ENCODE data around the gene APOBEC3F.

APOBEC3F gene

GRCh38 chr22:39095971-39096370 is 55.3 kb downstream of the APOBEC3F start:
- DNase-seq = no peak

GRCh38 chr22:39097098-39098020 is 56.7 kb downstream of the APOBEC3F start, which contains the start of gene APOBEC3H:
TSS of gene APOBEC3H (plus strand) at chr22:39097244. CDS start at chr22:39100279, 3,035 bp downstream.
- DNase-seq = no peak

DNA sequence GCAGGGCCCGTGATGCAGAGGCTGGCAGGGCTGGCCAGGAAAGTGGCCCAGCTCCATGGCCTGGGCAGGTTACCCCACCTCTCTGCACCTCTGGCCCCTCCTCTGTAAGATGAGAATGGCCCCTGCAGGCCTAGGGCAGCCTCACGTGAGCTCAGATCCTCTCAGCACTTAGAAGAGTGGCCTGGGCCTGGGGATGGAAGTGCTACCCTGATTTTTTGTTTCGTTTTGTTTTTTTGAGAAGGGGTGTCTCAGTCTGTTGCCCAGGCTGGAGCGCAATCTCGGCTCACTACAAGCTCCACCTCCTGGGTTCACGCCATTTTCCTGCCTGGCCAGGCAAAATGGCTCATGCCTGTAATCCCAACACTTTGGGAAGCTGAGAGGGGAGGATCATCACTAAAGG is 57.4 kb downstream of the APOBEC3F start:
- no peak for DNase-seq

GRCh38 chr22:39098576-39098975 is 57.9 kb downstream of the APOBEC3F start:
- no peak for DNase-seq

DNA sequence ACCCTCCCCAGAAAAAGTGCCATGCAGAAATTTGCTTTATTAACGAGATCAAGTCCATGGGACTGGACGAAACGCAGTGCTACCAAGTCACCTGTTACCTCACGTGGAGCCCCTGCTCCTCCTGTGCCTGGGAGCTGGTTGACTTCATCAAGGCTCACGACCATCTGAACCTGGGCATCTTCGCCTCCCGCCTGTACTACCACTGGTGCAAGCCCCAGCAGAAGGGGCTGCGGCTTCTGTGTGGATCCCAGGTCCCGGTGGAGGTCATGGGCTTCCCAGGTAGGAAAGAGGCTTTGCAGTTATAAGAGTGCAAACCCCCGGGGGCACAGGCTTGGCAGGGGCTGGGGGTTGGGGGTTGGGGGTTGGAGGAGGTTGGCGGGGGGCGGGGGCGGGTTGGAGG is 60.6 kb downstream of the APOBEC3F start:
- DNase-seq = no peak

DNA sequence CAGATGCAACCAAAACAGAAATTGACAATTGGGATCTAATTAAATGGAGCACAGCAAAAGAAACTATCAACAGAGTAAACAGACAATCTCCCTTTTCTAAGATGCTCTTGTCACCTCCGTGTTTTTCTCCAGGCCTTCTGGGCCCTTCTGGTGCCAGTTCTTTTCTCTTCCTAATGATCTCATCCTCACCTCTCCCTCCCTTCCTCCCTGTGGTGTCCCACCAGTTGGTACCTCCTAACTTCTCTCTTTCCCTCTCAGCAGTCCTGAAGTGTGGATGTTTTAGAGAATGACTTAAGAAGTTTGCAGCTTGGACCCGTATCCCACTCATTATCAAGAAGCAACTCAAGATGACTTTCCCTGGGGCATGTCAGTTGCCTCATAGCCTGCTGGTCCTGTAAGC is 62.8 kb downstream of the APOBEC3F start:
- no peak for DNase-seq
